Skin of body (tissue), 3 donors: ENCODE data around the gene SHLD3. TPM values are rescaled to one million over a fixed set of nuclear protein-coding genes. Genes with fewer than 3 reads are reported as not detected.
"Not testable (repeated sequence)": the region's sequence is repeated elsewhere in the genome, so short reads cannot be mapped to it uniquely, and the experiment has no call there.

Source experiments
- DNase-seq: peaks from one replicate; lab custom pipeline; 2025; lab: John Stamatoyannopoulos, UW
- small RNA-seq: library from RNA; depleted of rRNA; stranded (forward); fragments of <200 nt; gene quantifications from one replicate; pipeline ENCODE3, GENCODE V24; 2014; ENCODE audit warnings: low replicate concordance
- total RNA-seq: library from RNA; depleted of rRNA; stranded (reverse); fragments of >200 nt; gene quantifications from one replicate; pipeline ENCODE4 v1.2.3, GENCODE V29; 2014

Gene SHLD3
- total RNA-seq, 1 donor from 2014 or later = 4.2 TPM

DNA sequence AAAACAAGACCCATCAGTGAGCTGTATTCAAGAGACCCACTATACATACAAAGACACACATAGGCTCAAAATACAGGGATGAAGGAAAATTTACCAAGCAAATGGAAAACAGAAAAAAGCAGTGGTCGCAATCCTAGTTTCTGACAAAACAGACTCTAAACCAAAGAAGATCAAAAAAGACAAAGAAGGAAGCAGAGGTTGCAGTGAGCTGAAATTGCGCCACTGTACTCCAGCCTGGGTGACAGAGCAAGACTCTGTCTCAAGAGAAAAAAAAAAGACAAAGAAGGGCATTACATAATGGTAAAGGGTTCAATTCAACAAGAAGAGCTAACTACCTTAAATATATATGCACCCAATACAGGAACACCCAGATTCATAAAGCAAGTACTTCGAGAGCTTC is 51.2 kb downstream of the SHLD3 start:
- not testable (repeated sequence) for DNase-seq

Small RNAs within 50 kb of the gene (small RNA-seq; reads per million reads assigned to genes)
- gene RNU6-540P = not detected

Other genes with a start within 250 kb of the SHLD3 start
- 7.0 TPM for gene ADAMTS6, start 143.1 kb upstream of the SHLD3 start, total RNA-seq
- 20.3 TPM for gene CENPK, start 61.9 kb upstream of the SHLD3 start, total RNA-seq
- gene PPWD1, start 61.7 kb upstream of the SHLD3 start, total RNA-seq = 77.7 TPM
- gene TRIM23, start 694 bp upstream of the SHLD3 start, total RNA-seq = 35.0 TPM
- gene TRAPPC13, start within 50 bp of the SHLD3 start, total RNA-seq = 26.3 TPM
- 7.3 TPM for gene SGTB, start 97.1 kb downstream of the SHLD3 start, total RNA-seq
- 16.0 TPM for gene NLN, start 97.2 kb downstream of the SHLD3 start, total RNA-seq